ENCODE measurements around the gene RBM3. TPM values are rescaled to one million over a fixed set of nuclear protein-coding genes. Genes with fewer than 3 reads are reported as not detected.

RBM3 gene
- total RNA-seq = 304 and 385 TPM in 2 replicates

DNA sequence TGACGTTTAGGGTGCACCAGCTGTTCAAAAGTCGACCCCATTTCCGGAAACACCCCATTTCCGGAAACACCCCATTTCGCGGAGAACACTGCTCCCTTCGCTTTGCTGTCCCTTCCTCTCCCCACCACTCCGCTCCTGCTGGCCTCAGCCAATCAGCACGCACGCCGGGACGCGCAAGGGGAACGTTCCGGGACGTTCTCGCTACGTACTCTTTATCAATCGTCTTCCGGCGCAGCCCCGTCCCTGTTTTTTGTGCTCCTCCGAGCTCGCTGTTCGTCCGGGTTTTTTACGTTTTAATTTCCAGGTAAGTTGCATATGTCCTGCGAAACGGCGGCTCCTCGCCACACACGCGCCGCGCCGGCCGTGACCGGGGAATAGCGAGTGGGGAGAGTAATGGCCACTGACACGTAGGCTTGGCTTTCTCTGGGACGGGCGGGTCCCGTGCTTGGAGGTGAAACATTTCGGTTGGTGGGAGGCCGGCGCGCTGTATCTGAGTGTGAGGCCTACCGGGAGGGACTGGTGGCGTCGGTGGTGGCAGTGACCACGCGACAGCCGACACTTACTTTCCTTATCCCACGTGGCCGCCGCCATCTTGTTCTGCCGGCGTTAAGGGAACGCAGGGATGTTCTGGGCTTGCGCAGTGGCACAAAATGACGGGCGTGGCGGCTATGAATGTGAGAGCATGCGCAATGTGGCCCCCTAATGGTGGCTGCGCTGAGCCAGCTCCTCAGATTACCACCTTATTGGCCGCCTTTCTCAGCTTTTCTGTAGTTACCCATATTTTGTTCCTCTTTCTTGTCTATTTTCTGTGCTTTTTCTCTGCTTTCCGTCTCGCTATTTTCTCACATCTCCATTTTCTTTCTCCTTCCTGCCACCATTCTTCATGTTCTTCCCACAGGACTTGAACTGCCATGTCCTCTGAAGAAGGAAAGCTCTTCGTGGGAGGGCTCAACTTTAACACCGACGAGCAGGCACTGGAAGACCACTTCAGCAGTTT lies at the start of gene RBM3:
RBM3 (plus strand) TSS at position 215 of the 997 bp plus-strand sequence; CDS start at position 912, 697 bp downstream.

GRCh38 chrX:48539345-48540027 lies 34.8 kb upstream of the RBM3 start, which contains the start of gene TBC1D25:
Gene TBC1D25, plus strand, starts transcription at chrX:48539714. Its CDS starts 84 bp downstream, at chrX:48539798.

DNA sequence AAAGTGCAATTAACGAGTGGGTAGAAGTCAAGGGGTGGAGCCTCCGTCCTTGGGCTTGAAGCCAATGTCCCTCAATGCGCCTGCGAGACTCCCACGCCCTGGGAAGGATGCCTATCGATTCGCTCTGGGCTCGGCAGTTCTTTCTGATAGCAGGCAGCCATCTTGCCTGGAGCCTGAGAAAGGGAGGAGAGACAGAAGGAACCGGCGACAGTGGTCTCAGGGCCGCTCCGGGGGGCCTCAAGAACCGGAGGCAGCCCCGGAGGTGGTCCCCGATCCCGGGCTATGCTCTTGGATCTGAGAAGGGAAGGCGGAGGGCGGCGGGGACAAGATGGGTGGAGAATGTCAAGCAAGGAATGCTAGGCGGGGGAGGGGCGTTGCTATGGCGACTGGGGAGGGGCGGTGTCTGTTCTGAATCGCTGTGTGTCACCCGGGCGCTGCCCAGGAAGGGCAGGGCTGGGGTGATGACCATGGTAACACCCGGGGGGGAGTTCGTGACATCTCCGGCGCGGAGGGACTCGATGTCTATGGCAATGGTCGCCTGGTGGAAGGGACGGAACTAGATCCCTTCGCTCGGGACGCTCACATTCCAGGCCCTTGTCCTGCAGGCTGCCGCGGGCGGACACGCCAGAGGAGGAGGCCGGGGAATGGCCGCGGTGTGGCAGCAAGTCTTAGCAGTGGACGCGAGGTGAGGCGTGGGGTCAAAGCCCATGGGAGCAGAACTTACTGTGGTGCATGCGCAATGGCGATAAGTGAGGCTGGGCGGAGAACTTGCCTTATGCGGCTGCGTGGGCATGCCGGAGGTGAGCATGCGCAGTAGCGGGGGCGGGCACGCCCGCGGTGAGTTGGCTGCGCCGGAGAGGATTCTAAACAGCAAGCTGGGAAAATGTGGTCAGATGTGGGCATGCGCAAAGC lies 23.3 kb downstream of the RBM3 start, which contains the start of gene WDR13:
WDR13 (plus strand) TSS at position 140 of the 912 bp plus-strand sequence; CDS start at position 645, 505 bp downstream.

Other genes with a start within 250 kb of the RBM3 start
- not detected in 2 replicates for gene SSX3, start 217.8 kb upstream of the RBM3 start, total RNA-seq
- not detected in 2 replicates for gene SSX4, start 190.9 kb upstream of the RBM3 start, total RNA-seq
- not detected in 2 replicates for gene SSX4B, start 162.5 kb upstream of the RBM3 start, total RNA-seq
- 34.8 and 64.5 TPM in 2 replicates for gene SLC38A5, start 104.2 kb upstream of the RBM3 start, total RNA-seq
- 76.2 and 84.6 TPM in 2 replicates for gene FTSJ1, start 98.3 kb upstream of the RBM3 start, total RNA-seq
- gene PORCN, start 65.5 kb upstream of the RBM3 start, total RNA-seq = 22.6 and 65.0 TPM in 2 replicates
- 44.4 and 77.0 TPM in 2 replicates for gene EBP, start 52.7 kb upstream of the RBM3 start, total RNA-seq
- 7.4 and 7.8 TPM in 2 replicates for gene TBC1D25, start 34.8 kb upstream of the RBM3 start, total RNA-seq
- gene WDR13, start 23.0 kb downstream of the RBM3 start, total RNA-seq = 115 and 118 TPM in 2 replicates
- not detected in 2 replicates for gene WAS, start 109.3 kb downstream of the RBM3 start, total RNA-seq
- 3.7 and 6.9 TPM in 2 replicates for gene SUV39H1, start 122.2 kb downstream of the RBM3 start, total RNA-seq
- not detected in 2 replicates for gene GLOD5, start 187.3 kb downstream of the RBM3 start, total RNA-seq
- gene GATA1, start 212.1 kb downstream of the RBM3 start, total RNA-seq = not detected in 2 replicates
- gene HDAC6, start 227.6 kb downstream of the RBM3 start, total RNA-seq = 30.3 and 33.5 TPM in 2 replicates

Measured in cardiac atrium fibroblast (primary cell).